HuH-7.5 (cell line): Measurements from ENCODE around the gene UROC1.

Experiments used
- DNase-seq: peaks from one replicate; pipeline ENCODE4 v3.0.0; 2011; ENCODE audit warnings: low spot score

Gene UROC1

GRCh38 chr3:126440709-126440995, 76.9 kb downstream of the UROC1 start:
- no peak for DNase-seq

DNA sequence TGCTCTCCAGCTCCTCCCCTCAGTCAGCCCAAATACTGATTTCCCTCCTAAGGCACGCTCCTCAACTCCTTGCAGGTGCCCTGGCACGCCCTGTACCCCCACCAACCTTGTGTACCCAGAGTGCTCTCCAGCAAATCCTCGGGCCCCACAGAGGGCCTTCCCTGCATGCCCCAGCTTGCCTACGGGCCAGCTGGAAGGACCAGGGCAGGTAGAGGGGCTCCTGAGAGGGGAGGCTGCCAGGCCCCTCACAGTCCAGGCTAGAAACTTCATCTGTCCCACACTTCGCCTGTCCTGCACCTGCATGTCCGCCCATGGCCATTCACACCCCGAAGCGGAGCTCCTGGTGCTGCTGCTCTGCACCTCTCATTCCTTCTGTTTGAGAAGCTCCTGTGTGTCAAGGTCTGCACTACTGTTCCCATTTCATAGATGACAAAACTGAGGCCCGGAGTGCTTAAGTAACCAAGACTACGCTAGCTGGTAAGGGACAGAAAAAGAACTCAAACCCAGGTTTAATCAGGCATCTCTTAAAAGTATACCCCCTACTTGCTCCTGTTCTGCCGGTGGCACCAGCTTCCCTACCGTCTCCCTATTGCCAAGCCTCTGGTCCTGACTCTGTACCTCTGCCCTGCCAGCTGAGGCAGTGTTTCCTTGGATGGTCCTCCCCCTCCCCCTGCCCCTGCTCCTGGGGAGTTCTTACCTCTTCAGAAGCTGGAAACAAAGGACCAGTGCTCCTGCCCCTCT, 77.4 kb downstream of the UROC1 start:
- DNase-seq, result no peak

DNA sequence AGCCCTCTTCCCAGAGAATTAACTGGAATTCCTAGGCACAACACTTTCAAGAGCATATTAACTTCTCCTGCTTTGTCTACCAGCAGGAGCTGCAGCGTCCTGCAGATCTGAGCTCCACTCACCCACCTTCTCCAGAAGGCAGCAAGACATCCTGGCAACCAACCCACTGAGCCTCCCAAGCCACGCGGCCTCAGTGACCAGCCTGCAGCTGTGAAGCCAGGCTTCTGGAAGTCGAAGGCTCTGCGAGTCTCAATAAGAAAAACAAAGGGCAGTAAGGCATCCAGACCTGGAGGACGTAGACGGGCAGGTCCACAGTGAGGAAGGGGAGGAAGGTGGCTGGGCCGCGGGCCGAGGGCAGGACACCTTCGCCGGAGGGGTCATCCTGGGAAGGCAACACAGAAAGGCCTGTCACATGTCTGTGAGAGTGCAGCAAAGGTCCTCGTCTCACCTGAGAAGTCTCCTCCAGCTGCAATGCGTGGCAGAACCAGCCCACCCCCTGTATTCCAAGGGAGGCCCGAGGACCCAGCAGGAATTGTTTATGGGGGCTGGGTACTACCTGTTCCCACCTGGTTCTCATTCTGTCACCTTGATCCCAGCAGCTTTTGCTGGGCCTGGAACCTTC, 78.1 kb downstream of the UROC1 start:
- no peak for DNase-seq

DNA sequence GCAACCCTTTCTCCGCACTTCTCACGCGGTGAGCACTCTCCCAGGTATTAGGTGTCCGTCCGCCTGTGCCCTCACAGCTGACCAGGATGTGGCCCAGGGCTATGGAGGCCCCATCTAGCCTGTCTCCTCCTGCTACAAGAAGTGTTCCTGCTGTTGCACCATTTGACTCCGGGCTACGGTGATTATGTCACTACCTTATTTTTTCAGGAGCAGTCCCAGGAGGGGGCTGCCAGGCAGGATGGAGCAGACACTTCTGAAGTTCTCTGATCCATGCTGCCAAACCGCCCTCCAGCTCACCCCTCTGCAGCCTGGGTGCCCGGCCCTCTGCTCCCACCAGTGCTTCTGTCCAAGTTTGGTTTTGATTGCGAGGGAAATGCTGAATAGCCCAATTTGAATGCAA, 78.8 kb downstream of the UROC1 start:
- no peak for DNase-seq

GRCh38 chr3:126438186-126438585, 79.4 kb downstream of the UROC1 start:
- DNase-seq, result no peak

DNA sequence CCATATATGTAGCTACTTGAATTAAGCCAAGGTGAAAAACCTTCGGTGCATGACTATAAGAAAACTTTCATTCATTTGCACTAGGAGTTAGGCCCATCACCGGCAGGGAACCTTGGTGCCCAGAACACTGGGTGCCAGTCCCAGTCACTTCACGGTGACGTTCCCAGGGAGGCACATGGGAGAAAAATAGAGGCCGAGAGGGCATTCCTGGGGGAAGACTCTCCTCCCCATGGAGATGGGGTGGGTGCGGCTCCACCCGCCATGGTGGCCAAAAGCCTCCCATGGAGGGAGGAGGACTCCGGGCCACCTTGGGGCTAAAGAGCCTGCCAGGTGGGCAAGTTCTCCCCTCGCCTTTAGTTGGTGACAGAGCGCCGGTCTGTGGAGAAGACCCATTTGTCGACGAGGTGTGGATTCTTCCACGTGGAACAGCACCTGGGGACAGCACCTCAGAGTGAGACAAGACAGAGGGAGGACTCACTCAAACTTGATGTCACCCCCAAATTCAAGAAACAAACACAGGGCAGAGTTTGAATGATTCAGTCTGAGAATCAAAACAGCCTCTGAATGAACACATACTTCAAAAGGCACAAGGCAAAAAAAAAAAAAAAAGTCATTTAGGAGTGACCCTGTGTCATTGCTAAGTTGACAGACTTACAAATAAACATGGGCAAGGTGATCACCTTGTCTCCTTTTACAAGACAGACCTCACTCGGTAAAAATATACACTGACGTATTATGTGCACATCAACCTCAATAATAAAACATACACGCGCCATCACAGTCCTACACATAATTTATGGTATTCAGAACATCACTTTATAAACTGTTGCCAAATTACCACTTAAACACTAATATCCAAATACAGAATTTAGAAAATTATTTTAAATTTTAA, 80.5 kb downstream of the UROC1 start:
- DNase-seq, result no peak

- no peak for DNase-seq
These were observed 81.9 kb downstream of the UROC1 start for GRCh38 chr3:126435456-126436315.

DNA sequence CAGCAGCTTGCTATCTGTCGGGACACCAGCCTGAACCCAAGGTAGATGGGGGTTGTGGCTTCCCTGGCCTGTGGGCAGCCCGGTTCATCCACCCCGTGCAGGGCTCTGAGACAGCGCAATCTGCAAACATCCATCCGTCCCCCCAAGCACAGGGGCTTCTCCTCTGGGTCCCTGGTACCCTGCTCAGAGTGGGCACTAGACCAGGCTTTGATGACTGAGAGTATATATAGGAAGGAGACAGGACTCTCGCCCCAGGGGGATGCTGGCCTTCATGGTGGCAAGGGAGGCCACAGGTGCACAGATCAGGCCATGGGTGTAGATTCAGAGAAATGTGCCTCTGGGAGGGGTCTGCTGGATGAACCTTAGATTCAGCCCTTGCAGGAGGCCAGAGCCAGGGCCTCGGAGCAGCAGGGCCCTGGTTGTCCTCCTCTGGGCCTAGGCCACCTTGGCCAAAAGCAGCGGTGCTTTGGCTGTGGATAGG, 82.6 kb downstream of the UROC1 start:
- no peak for DNase-seq

DNA sequence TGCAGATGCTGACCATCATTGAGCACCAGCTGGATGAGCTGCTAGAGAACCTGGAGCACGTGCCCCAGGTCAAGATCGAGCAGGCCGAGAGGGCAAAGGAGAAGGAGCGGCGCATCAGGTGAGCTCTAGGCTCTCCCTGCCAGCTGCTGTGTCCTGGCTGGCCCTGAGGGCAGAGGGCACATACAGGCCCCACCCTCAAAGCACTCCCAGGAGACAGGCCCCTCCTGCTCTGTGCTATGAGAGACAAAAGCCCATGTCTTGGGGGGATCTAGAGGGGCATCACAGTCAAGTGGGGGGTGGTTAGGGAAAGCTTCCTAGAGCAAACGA, 83.3 kb downstream of the UROC1 start:
- DNase-seq, result no peak

GRCh38 chr3:126433496-126434263, 83.9 kb downstream of the UROC1 start:
- no peak for DNase-seq

DNA sequence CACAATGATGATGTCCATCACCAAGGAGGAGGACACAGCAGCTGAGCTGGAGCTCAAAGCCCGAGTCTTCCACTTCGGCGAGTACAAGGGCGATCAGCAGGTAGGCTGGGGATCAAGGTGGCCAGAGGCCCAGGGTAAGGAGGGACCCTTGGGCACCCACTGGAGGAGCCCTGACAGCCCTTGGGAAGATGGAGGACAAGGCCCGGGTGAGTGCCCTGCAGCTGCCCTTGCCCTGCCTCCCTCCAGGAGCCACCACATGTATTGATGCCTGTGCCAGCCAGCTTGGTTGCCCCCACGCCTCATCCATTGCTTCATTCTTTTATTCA, 84.5 kb downstream of the UROC1 start:
- no peak for DNase-seq

DNA sequence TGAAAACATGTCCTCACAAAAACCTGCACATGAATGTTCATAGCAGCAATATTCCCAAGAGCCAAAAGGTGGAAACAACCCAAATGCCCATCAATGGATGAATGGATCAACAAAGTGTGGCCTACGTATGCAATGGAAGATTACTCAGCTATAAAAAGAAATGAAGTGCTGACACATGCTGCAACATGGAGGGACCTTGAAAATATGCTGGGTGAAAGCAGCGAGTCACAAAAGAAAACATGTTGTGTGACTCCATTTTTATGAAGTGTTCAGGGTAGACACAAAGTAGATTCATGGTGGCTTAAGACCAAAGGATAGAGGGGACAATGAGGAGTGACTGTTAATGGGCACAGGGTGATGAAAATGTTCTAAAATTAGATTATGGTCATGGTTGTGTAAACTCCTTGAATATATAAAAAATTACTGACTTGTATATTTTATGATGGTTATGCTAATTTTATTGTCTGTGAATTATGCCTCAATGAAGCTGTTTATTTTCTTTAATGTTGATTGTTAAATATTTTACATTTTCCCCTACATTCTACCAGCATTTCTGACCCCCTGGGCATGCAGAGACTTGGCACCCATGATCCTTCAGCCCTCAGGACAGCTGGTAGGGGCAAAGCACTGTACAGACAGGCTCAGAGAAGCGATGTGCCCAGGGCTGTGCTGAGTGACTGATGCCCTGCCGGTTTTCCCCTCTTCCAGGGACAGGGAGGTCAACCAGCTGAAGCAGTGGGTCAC, 85.0 kb downstream of the UROC1 start:
- no peak for DNase-seq
